GM18517 (cell line): ENCODE data around the gene NLRP9.

Source experiments
- ATAC-seq: cut with Tn5 transposase; IDR thresholded peaks from one replicate; pipeline ENCODE4 v1.9.1; 2021; ENCODE audit warnings: mild to moderate bottlenecking, moderate library complexity; ENCODE audit not compliant: unreplicated experiment

Gene NLRP9

GRCh38 chr19:55689411-55690108, 48.6 kb downstream of the NLRP9 start:
- ATAC-seq, result no peak

GRCh38 chr19:55688422-55689218, 49.6 kb downstream of the NLRP9 start:
- ATAC-seq, result no peak

- no peak for ATAC-seq
These were observed 50.7 kb downstream of the NLRP9 start for GRCh38 chr19:55687281-55688201.

GRCh38 chr19:55686311-55687050, 51.7 kb downstream of the NLRP9 start:
- ATAC-seq, result no peak

GRCh38 chr19:55685776-55686175, 52.4 kb downstream of the NLRP9 start:
- no peak for ATAC-seq

- no peak for ATAC-seq
These were observed 53.1 kb downstream of the NLRP9 start for GRCh38 chr19:55684946-55685681.

GRCh38 chr19:55683449-55684261, 54.5 kb downstream of the NLRP9 start:
- no peak for ATAC-seq

GRCh38 chr19:55681131-55682092, 56.8 kb downstream of the NLRP9 start:
- ATAC-seq, result no peak

- no peak for ATAC-seq
These were observed 57.7 kb downstream of the NLRP9 start for GRCh38 chr19:55680339-55681130.

GRCh38 chr19:55679343-55680257, 58.6 kb downstream of the NLRP9 start:
- no peak for ATAC-seq

GRCh38 chr19:55678121-55678671, 60.0 kb downstream of the NLRP9 start:
- ATAC-seq, result peak; percentile 68

- ATAC-seq, result no peak
These were observed 60.6 kb downstream of the NLRP9 start for GRCh38 chr19:55677572-55678028.

GRCh38 chr19:55676889-55677505, 61.2 kb downstream of the NLRP9 start:
- ATAC-seq, result no peak

- ATAC-seq, result no peak
These were observed 61.8 kb downstream of the NLRP9 start for GRCh38 chr19:55676383-55676782.

- no peak for ATAC-seq
These were observed 62.4 kb downstream of the NLRP9 start for GRCh38 chr19:55675661-55676354.
